Mononuclear cell (primary cell): Measurements from ENCODE around the gene GLG1. TPM values are rescaled to one million over a fixed set of nuclear protein-coding genes. Genes with fewer than 3 reads are reported as not detected.

Experiments
- H3K27me3 ChIP-seq: 2 replicates; pipeline ENCODE4 v1.6.0; 2011; ENCODE audit warnings: low read length, control low read depth; ENCODE audit not compliant: insufficient read depth
- H3K4me1 ChIP-seq: 2 replicates; pipeline ENCODE4 v1.5.1; 2011; ENCODE audit warnings: mild to moderate bottlenecking, low read length, control low read depth; ENCODE audit not compliant: insufficient read depth
- H3K4me3 ChIP-seq: 2 replicates; pipeline ENCODE4 v1.5.1; 2011; ENCODE audit warnings: mild to moderate bottlenecking, low read length, moderate library complexity
- H3K9me3 ChIP-seq: 2 replicates; pipeline ENCODE4 v1.5.1; 2011; ENCODE audit warnings: low read depth, mild to moderate bottlenecking, control low read depth, low read length
- total RNA-seq: library from RNA; depleted of rRNA; stranded (reverse); fragments of >200 nt; gene quantifications from one replicate; pipeline ENCODE4 v1.2.3, GENCODE V29; 2012

Gene GLG1
- total RNA-seq, 1 donor: 91.0 TPM

- no peaks in the 10 kb centered on the region for H3K27me3 ChIP-seq
- H3K9me3 ChIP-seq: no peaks in the 10 kb centered on the region
- no peak overlapping the region for H3K4me3 ChIP-seq
- H3K4me1 ChIP-seq: no peaks in the 10 kb centered on the region
Observed at GRCh38 chr16:74468807-74469525, 137.9 kb downstream of the GLG1 start.

GRCh38 chr16:74466872-74467271 is 140.0 kb downstream of the GLG1 start:
- H3K27me3 ChIP-seq: no peaks in the 10 kb centered on the region
- no peaks in the 10 kb centered on the region for H3K4me1 ChIP-seq
- H3K9me3 ChIP-seq: no peaks in the 10 kb centered on the region

GRCh38 chr16:74465851-74466685 is 140.8 kb downstream of the GLG1 start:
- H3K9me3 ChIP-seq: no peaks in the 10 kb centered on the region
- H3K4me3 ChIP-seq: no peak overlapping the region
- no peaks in the 10 kb centered on the region for H3K4me1 ChIP-seq
- H3K27me3 ChIP-seq: no peaks in the 10 kb centered on the region

More at GRCh38 chr16:74466872-74467271, 140.0 kb downstream of the GLG1 start:
- no peak overlapping the region for H3K4me3 ChIP-seq

- H3K4me1 ChIP-seq: no peaks in the 10 kb centered on the region
- H3K4me3 ChIP-seq: no peak overlapping the region
- no peaks in the 10 kb centered on the region for H3K27me3 ChIP-seq
- H3K9me3 ChIP-seq: no peaks in the 10 kb centered on the region
Observed at GRCh38 chr16:74465281-74465680, 141.6 kb downstream of the GLG1 start.

- no peaks in the 10 kb centered on the region for H3K4me1 ChIP-seq
- H3K4me3 ChIP-seq: no peak overlapping the region
- H3K9me3 ChIP-seq: no peaks in the 10 kb centered on the region
- no peaks in the 10 kb centered on the region for H3K27me3 ChIP-seq
Observed at GRCh38 chr16:74463888-74464287, 143.0 kb downstream of the GLG1 start.

- no peaks in the 10 kb centered on the region for H3K27me3 ChIP-seq
- no peaks in the 10 kb centered on the region for H3K9me3 ChIP-seq
- no peak overlapping the region for H3K4me3 ChIP-seq
- no peaks in the 10 kb centered on the region for H3K4me1 ChIP-seq
Observed at GRCh38 chr16:74462361-74462760, 144.6 kb downstream of the GLG1 start.

- Histone ChIP-seq H3K4me1 (no peaks in the 10 kb centered on the region), H3K9me3 (no peaks in the 10 kb centered on the region), H3K4me3 (no peak overlapping the region), H3K27me3 (no peaks in the 10 kb centered on the region)
Observed at GRCh38 chr16:74461826-74462225, 145.1 kb downstream of the GLG1 start.

GRCh38 chr16:74460542-74460941 is 146.4 kb downstream of the GLG1 start:
- H3K4me3 ChIP-seq: no peak overlapping the region
- H3K27me3 ChIP-seq: no peaks in the 10 kb centered on the region
- H3K4me1 ChIP-seq: no peaks in the 10 kb centered on the region
- H3K9me3 ChIP-seq: no peaks in the 10 kb centered on the region

- Histone ChIP-seq H3K4me3 (no peak overlapping the region), H3K27me3 (no peaks in the 10 kb centered on the region), H3K9me3 (no peaks in the 10 kb centered on the region), H3K4me1 (no peaks in the 10 kb centered on the region)
Observed at GRCh38 chr16:74456290-74456625, 150.7 kb downstream of the GLG1 start.

- Histone ChIP-seq H3K9me3 (no peaks in the 10 kb centered on the region), H3K4me1 (no peaks in the 10 kb centered on the region), H3K27me3 (no peaks in the 10 kb centered on the region), H3K4me3 (no peak overlapping the region)
Observed at GRCh38 chr16:74455619-74456289, 151.2 kb downstream of the GLG1 start.

- Histone ChIP-seq H3K27me3 (no peaks in the 10 kb centered on the region), H3K4me3 (no peak overlapping the region), H3K4me1 (no peaks in the 10 kb centered on the region), H3K9me3 (no peaks in the 10 kb centered on the region)
Observed at GRCh38 chr16:74455213-74455612, 151.7 kb downstream of the GLG1 start.

GRCh38 chr16:74451951-74452758 is 154.8 kb downstream of the GLG1 start:
- H3K4me1 ChIP-seq: peaks cover 25% of the 10 kb centered on the region
- H3K4me3 ChIP-seq: no peak overlapping the region
- H3K9me3 ChIP-seq: no peaks in the 10 kb centered on the region
- H3K27me3 ChIP-seq: no peaks in the 10 kb centered on the region

- H3K4me3 ChIP-seq: no peak overlapping the region
- peaks cover 25% of the 10 kb centered on the region for H3K4me1 ChIP-seq
- H3K9me3 ChIP-seq: no peaks in the 10 kb centered on the region
- H3K27me3 ChIP-seq: no peaks in the 10 kb centered on the region
Observed at GRCh38 chr16:74450967-74451760, 155.8 kb downstream of the GLG1 start.

GRCh38 chr16:74450236-74450635 is 156.7 kb downstream of the GLG1 start:
- Histone ChIP-seq H3K4me3 (no peak overlapping the region), H3K4me1 (peaks cover 25% of the 10 kb centered on the region), H3K27me3 (no peaks in the 10 kb centered on the region), H3K9me3 (no peaks in the 10 kb centered on the region)
